Measurements from ENCODE around the gene SRPK2.
"Not testable (repeated sequence)": the region's sequence is repeated elsewhere in the genome, so short reads cannot be mapped to it uniquely, and the experiment has no call there.

The SRPK2 gene

DNA sequence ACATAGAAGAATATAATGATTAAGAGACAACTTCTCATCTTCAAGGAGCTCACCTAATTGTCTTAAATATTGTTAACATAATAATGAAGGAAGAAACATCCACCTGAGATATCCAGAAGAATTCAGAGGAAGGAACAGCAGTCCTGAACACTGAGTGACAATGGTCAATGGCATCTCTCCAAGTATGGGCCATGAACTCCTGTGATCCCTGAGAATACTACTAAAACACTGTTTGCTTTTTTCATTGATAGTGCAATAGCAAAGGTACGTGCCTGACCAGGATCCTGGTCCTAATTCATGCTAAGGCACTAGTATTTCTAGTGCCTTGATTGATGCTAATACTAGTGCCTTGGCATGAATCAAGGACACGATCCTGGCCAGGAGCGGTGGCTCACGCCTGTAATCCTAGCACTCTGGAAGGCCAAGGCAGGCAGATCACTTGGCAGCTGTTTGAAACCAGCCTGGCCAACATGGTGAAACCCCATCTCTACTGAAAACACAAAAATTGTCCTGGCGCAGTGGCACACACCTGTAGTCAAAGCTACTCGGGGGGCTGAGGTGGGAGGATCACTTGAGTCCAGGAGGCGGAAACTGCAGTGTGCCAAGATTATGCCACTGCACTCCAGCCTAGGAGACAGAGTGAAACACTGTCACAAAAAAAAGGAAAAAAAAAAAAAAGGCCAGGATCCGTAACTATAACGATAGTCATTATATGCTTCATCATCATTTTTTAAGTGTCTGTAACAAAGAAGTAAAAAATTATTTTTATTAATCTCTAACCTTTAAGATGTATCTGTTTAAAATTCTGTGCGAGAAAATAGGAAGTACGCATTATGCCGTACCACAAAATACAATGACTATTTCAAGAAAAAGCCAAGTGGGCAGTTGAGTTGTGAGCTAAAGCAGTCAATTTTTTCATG is 49.1 kb downstream of the SRPK2 start:
- DNase-seq (ENCODE audit: low read depth) = no peak

DNA sequence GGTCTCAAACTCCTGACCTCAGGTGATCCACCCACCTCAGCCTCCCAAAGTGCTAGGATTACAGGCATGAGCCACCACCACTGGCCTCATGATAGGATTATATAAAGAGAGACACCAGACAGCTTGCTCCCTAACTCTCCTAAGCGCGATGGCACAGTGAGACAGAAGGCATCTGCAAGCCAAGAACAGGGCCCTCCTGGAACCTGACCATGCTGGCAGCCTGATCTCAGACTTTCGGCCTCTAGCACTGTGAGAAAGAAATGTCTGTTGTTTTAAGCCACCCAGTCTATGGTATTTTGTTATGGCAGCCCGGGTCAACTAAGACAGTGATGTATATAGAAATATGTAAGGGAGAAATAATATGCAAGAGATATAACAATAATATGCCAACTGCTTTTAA is 51.2 kb downstream of the SRPK2 start:
- no peak for DNase-seq (ENCODE audit: low read depth)

DNA sequence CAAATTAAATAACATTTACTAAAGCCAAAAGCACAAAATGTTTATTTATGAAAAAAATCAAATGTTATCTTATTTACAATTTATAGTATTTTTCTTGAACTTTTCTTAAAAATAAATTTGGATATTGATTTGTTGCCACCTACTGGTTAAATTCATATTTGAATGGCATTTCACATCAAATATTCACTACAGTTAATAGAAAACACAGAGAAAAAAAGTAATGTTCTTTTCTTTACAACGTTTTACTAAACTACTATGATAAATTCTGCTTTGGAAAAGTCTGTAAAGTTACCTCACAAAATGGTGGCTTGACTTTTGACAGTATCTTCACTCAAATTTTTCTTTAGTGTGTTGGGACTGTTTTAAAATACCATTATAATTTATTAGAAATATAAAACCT is 52.7 kb downstream of the SRPK2 start:
- DNase-seq (ENCODE audit: low read depth) = no peak

DNA sequence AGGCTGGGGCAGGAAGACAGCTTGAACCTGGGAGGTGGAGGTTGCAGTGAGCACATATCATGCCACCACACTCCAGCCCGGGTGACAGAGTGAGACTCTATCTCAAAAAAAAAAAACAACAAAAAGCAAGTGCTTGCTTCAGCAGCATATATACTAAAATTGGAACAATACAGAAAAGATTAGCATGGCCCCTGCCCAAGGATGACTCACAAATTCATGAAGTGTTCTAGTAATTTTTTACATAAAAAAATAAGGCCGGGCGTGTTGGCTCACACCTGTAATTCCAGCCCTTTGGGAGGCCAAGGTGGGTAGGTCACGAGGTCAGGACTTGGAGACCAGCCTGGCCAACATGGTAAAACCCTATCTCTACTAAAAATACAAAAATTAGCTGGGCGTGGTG is 56.1 kb downstream of the SRPK2 start:
- DNase-seq (ENCODE audit: low read depth) = not testable (repeated sequence)

DNA sequence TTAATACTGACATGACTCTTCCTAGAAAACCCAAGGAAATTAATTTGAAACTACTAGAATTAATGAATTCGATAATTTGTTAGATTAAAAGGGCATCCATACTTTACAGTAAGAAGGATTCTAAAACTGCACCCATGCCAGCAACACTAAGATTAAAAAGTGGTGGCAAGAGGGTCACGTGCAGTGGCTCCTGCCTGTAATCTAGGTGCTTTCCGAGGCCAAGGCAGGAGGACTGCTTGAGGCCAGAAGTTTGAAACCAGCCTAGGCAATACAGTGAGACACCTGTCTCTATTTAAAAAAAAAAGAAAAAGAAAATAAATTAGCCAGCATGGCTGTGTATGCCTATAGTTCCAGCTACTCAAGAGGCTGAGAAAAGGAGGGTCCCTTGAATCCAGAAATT is 58.2 kb downstream of the SRPK2 start:
- no peak for DNase-seq (ENCODE audit: low read depth)

DNA sequence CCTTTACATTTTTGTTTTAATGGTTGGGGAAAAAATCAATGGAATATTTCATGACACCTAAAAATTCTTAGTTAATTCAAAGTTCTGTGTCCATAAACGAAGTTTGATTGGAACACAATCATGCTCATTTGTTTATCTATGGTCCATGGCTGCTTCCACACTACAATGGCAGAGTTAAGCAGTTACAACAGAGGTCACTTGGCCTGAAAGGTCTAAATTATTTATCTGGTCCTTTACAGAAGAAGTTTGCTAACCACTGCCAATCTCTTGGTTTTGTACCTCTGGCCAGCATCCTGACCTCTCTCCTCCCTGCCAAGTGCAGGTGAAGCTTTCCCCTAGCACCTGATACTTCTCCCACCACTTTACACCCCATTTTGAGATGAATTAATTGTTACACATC is 61.5 kb downstream of the SRPK2 start:
- no peak for DNase-seq (ENCODE audit: low read depth)

DNA sequence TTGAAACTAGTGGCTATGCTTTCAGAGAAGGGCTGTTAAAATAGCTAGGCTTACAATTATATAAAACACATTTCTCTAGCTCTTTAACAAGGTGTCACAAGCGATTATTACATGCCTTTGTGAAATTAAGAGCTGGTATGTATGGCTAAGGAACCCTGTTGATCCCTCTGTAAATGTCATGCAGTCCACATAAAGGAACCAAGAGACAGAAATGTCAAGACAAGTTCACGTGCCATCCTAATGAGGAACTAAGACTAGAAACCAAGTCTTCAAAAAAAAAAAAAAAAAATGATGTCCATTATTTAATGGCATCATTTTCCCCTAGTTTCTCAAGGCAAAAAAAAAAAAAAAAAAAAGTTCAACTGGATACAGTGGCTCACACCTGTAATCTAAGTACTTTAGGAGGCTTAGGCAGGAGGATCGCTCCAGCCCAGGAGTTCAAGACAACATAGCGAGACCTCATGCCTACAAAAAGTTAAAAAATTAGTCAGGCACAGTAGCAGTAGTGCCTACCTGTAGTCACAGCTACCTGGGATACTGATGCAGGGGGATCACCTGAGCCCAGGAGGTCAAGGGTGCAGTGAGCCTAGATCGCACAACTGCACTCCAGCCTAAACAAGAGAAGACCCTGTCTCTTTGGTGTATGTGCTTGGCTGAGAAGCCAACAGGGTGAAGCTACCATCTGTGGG is 63.4 kb downstream of the SRPK2 start:
- no peak for DNase-seq (ENCODE audit: low read depth)

DNA sequence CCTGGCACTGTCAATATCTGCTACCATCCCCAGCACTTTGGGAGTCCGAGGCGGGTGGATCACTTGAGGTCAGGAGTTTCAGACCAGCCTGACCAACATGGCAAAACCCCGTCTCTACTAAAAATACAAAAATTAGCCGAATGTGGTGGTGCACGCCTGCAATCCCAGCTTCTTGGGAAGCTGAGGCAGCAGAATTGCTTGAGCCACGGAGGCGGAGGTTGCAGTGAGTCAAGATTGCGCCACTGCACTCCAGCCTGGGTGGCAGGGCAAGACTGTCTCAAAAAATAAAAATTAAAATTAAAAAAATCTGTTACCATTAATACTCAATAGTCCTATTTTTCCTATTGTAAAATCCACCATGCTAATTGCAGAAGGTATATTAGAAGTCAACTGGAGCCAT is 64.1 kb downstream of the SRPK2 start:
- not testable (repeated sequence) for DNase-seq (ENCODE audit: low read depth)

DNA sequence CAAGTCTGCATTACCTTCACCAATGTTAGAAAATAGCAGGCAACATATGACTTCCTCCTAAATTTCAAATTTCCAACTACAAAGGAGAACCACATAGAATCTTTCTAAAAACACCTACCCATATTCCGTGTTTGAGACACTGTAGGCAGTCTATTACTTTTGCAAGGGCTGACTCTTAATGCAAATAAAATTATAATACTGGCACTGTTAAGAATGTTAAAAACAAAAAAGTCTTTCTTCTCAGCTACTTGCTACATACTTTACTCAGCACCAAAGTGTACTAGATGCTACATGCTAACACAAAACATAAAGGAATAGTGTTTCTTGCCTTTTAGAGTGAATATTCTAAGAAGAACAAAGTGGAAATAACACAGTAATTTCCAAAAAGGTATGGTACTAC is 65.4 kb downstream of the SRPK2 start:
- no peak for DNase-seq (ENCODE audit: low read depth)

DNA sequence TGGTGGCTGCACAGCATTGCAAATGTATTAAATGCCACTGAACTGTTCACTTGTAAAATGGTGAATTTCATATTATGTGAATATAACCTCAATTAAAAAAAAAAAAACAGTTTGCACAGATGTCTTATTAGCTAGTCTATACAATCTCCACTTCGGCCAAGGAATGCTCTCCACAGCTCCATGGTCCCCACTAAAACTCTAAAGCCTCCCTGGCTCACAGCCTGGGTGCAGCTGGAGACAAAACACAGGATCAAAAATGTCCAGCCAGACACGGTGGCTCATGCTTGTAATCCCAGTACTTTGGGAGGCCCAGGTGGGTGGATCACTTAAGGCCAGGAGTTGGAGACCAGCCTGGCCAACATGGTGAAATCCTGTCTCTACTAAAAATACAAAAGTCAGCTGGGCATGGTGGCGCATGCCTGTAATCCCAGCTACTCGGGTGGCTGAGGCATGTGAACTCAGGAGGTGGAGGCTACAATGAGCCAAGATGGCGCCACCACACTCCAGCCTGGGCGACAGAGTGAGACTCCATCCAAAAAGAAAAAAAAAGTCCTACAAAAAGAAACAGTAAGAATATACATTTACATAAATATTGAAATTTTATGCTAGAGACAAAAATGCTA is 66.0 kb downstream of the SRPK2 start:
- DNase-seq (ENCODE audit: low read depth) = no peak

DNA sequence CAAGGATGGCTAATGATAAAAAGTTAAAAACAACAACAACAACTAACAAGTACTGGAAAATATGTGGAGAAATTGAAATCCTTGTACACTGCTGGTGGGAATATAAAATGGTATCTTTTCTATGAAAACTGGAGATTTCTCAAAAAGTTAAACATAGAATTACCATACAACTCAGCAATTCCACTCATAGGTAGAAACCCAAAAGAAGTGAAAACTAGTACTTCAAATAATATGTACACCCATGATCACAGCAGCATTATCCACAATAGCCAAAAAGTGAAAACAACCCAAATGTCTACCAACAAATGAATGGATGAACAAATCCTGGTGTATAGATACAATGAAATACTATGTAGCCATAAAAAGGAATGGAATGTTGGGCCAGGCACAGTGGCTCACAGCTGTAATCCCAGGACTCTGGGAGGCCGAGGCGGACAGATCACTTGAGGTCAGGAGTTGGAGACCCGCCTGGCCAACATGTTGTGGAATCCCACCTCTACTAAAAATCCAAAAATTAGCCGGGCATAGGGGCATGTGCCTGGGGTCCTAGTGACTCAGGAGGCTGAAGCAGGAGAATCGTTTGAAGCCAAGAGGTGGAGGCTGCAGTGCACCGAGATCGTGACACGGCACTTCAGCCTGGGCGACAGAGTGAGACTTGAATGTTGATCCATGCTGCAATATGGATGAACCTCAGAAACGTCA is 66.8 kb downstream of the SRPK2 start:
- no peak for DNase-seq (ENCODE audit: low read depth)

DNA sequence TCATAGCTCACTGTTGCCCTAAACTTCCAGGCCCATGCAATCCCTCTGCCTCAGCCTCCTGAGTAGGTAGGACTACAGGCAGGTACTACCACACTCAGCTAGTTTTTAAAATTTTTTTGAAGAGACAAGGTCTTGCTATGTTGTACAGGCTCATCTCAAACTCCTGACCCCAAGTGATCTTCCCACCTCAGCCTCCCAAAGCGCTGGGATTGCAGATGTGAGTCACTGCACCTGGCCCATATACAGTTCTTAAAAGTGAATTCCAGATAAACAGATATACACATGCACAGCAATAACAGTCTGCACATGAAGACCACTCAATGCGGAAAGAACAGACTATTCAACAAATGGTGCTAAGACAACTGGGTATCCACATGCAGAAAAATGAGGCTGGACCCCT is 67.8 kb downstream of the SRPK2 start:
- DNase-seq (ENCODE audit: low read depth) = no peak

DNA sequence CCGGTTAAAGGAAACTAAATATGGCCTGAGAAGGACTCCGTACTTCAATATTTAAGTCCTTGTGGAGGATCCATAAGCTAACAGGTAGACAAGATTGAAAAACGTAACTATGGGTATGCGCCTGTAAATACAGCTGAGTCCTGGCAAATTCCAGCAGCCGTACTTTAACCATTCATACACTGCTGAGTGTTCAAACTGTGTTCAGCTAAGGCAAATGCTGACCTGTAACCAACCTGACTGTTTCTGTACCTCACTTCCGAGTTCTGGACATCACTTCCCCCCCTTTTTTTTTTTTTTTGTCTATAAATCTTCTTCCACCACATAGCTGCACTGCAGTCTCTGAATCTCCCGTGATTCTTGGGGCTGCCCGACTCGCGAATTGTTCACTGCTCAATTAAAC is 69.1 kb downstream of the SRPK2 start:
- DNase-seq (ENCODE audit: low read depth) = no peak

DNA sequence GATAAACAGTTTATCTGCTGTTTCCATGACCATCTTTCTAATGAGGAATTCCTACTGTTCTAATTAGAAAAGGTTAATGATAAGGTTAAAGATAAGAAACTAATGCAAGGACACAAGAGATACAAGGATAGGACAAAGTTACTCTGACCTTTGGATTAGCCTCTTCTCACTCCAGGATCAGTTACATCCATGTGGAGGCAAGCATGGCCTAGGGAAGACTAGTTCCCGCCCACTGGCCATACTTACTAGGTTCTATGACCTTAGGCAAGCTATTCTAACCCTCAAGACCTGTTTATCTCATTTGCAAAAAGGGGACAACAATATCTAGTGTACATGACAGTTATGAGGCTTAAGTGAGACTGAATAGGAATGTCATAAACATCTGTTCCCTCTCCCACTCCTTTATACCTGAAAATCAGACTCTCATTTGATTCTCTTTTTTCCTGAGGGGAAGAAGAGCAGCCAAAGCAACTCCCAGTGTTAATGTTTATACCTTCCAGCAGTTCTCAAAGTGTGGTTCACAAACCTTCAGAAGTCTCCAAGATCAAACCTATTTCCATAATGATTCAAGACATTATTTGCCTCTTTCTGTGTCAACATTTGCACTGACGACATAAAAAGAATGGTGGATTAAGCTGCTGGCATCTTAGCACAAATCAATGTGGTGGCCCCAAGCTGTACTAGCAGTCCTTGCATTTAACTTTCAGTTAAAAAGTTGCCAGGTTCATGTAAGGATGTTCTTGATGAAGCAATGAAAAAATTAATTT is 72.0 kb downstream of the SRPK2 start:
- DNase-seq (ENCODE audit: low read depth) = no peak

DNA sequence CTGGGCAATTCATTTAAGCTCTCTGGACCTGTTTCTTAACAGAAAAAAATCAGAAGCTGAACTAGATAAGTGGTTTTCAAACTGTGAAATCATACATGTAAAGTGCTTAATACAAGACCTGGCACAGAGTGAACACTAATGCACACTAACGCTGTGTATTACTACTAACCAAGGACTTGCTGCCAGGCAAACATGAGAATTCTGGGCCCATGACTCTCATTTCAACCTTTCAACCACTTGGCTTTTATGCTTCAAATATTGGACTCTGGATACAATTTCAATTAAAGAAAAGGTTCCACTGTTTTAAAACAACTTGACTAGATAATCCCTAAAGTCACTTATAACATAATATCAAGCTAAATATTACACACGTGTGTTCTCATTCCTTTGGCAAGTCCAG is 73.4 kb downstream of the SRPK2 start:
- DNase-seq (ENCODE audit: low read depth) = no peak

DNA sequence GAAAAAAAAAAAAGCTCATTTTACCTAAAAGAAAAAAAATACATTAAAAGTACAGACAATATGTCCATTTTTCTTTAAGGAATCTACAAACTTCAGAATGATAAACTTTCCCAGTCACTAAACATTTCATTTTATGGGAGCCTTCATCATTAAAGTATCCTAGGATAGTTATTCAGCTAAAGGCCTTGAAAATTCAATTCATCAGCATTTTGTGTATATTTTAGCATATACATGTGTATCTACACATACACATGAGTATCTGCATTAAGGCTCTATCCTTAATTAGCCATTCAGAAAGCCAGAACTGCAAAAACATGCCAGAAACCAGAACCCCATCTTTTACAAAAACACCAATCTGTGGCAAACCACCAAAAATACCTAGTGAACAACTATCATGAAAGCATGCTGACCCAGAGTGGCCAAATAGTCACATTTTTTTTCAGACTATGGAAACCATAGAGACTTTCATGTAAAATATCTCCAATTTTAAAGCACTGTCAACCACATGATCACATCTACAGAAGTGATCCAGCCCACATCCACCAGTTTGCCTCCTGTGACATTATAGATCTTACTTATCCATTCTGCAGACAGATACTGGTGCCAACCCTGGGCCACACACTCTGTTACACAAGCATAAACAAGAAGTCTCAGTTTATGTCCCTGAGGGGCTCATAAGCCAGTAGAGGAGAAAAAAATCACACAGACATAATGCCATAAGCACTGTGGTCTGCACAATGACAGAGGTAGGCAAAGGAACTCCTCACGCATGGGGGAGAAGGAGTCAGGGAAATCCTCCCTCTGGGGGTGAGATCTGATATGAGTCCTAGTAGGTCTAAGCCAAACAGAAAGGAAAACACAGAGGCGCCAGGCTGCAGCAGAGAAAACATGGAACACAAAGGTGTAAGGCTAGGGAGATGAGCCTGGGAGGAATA is 79.2 kb downstream of the SRPK2 start:
- DNase-seq (ENCODE audit: low read depth) = no peak

DNA sequence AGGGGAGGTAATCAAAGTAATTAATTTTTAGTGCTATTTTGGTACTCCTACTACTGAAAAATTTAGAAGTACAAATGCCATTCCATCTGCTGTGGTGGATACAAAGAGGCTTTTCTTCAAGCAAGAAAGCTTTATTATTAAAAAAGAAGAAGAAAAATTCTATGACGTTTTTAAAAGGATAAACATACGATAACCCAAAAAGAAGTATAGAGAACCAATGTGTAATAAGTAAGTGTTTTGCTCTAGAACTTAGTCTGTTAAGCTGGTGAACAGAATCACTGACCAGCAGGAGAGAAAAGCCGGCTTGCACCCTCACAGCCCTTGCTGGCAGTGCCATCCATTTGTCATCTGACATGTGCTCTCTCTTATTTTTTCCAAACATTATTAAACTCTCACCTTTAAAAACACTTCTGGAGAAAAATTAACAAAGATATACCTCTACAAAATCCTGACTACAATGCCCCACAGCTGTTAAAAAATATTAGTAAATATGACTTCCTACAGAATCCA is 81.5 kb downstream of the SRPK2 start:
- no peak for DNase-seq (ENCODE audit: low read depth)

DNA sequence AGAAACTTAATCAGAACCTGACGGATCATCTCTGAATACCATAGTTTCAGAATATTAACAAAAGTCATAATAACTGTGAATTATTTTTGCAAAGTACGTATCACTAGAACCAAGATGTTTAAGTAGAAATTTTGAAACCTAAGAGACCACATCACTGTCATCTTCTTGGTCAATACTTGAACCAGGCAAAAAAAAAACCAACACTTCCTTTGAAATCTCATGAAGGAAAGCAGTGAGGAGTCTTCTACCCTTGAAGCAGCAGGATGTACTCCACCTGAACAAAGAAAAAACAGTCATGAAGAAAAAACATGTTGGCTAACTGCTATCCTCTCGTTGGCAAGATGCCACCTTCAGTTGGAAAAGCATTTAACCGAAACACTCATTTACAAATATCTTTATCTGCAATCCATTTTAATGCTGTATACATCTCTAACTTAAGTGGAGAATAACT is 82.4 kb downstream of the SRPK2 start:
- DNase-seq (ENCODE audit: low read depth) = no peak

DNA sequence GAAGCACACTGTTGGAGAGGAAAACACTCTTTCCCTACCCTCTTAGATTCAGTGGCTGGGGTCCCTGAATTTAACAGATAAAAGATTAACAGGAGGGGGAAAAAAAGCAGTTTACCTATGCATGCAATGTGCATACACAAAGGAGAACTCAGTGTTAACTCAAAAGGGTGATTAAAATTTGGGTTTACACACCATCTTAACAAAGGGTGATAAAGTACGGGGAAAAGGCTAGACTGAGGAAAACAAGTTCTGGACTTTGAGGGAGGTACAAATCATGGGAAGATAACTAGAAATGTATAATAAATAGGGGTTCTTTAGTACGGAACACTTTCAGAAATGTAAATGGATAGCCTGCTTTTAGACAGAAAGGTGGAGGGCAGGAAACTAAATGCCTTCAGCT is 83.1 kb downstream of the SRPK2 start:
- DNase-seq (ENCODE audit: low read depth) = no peak

All from HS-5 (cell line).